HepG2 (cell line): Measurements from ENCODE around the gene DNAH9. TPM values are rescaled to one million over a fixed set of nuclear protein-coding genes. Genes with fewer than 3 reads are reported as not detected.

ENCODE experiments used
- ATAC-seq: fragments of 200-7000 bp; cut with Tn5 transposase; 3 replicates; pipeline ENCODE4 v1.9.1; 2020; ENCODE audit warnings: mild to moderate bottlenecking, moderate library complexity
- BruUV-seq: library from RNA; stranded (reverse); fragments of 400-500 nt; replicated peaks from 2 replicates; lab custom pipeline; 2021; lab: Mats Ljungman, UMichigan
- CTCF ChIA-PET: fragments of 300-600 bp; formaldehyde crosslinking; extraction: SDS; loops from one replicate; lab custom pipeline; 2021; ENCODE audit warnings: low total read pairs, inconsistent platforms, low intra/inter-chr PET ratio; lab: Yijun Ruan, JAX
- POLR2A ChIA-PET: fragments of 350-600 bp; sonication (Branson Sonifier 250); formaldehyde crosslinking; loops from one replicate; lab custom pipeline; 2020; ENCODE audit warnings: antibody characterized with exemption, inconsistent platforms; lab: Yijun Ruan, JAX
- DNase-seq: peaks from one replicate; pipeline ENCODE4 v3.0.0-alpha.2; 2015; ENCODE audit warnings: low spot score
- FAIRE-seq: peaks from 3 replicates; lab custom pipeline; 2011; peaks lifted over from hg19 to GRCh38; lab: Jason Lieb, UNC
- H2AFZ ChIP-seq: one replicate; pipeline ENCODE4 v1.6.1; 2011; ENCODE audit warnings: low read length, inconsistent platforms
- H3K27ac ChIP-seq: fragments of 300-600 bp; 3 replicates; pipeline ENCODE4 v1.8.0; 2011; ENCODE audit warnings: mixed run types, mild to moderate bottlenecking, mixed read lengths, low read length, inconsistent platforms; ENCODE audit not compliant: insufficient read depth; ENCODE audit errors: extremely low read length
- H3K27me3 ChIP-seq, 2 experiments: fragments of 200-600 bp in 1 of 2; 2 replicates in 1 of 2; 3 replicates in 1 of 2; pipeline versions ENCODE4 v1.6.0 to v1.8.0; 2011; ENCODE audit warnings: low read length in 2 of 2, mild to moderate bottlenecking in 2 of 2, moderate library complexity in 2 of 2, inconsistent platforms in 1 of 2; ENCODE audit not compliant: insufficient read depth in 2 of 2, control insufficient read depth in 1 of 2
- H3K36me3 ChIP-seq, 2 experiments: fragments of 200-600 bp in 1 of 2; replicated peaks in 1 of 2; 2 replicates in 1 of 2; 3 replicates in 1 of 2; pipeline versions ENCODE4 v1.5.1 to v1.8.0; 2011; ENCODE audit warnings: low read length in 2 of 2, inconsistent platforms in 1 of 2; ENCODE audit not compliant: insufficient read depth in 2 of 2, control insufficient read depth in 1 of 2
- H3K4me1 ChIP-seq: 2 replicates; pipeline ENCODE4 v1.5.1; 2012; ENCODE audit warnings: low read length, inconsistent platforms; ENCODE audit not compliant: insufficient read depth
- H3K4me2 ChIP-seq: 2 replicates; pipeline ENCODE4 v1.6.0; 2011; ENCODE audit warnings: low read depth, low read length, inconsistent platforms
- H3K4me3 ChIP-seq, 3 experiments: fragments of 200-600 bp in 1 of 3; sonication (generic), shearing (Covaris generic) in 1 of 3; replicated peaks in 1 of 3; 2 replicates each; pipeline ENCODE4 v1.5.1; 2011 to 2016; ENCODE audit warnings: low read length in 3 of 3, inconsistent platforms in 2 of 3, low read depth in 2 of 3, mild to moderate bottlenecking in 2 of 3, control low read depth in 1 of 3, mixed read lengths in 1 of 3; ENCODE audit not compliant: insufficient read depth in 1 of 3
- H3K79me2 ChIP-seq: one replicate; pipeline ENCODE4 v1.6.1; 2011; ENCODE audit warnings: low read length, inconsistent platforms; ENCODE audit not compliant: insufficient read depth
- H3K9ac ChIP-seq: 2 replicates; pipeline ENCODE4 v1.6.0; 2011; ENCODE audit warnings: mild to moderate bottlenecking, low read depth, low read length, inconsistent platforms; ENCODE audit not compliant: insufficient read depth
- H3K9me3 ChIP-seq: 2 replicates; pipeline ENCODE4 v1.5.1; 2012; ENCODE audit warnings: mild to moderate bottlenecking, low read length
- H4K20me1 ChIP-seq: 2 replicates; pipeline ENCODE4 v1.6.0; 2011; ENCODE audit warnings: inconsistent platforms, mild to moderate bottlenecking, low read length, moderate library complexity; ENCODE audit not compliant: insufficient read depth
- DPF2 ChIP-seq: sonication (generic); formaldehyde crosslinking; IDR thresholded peaks from 2 replicates; pipeline ENCODE4 v1.4.0; 2020; ENCODE audit warnings: mild to moderate bottlenecking, low read depth, missing genetic modification reagents, borderline replicate concordance
- HNF1A ChIP-seq, 2 experiments: sonication (generic) in 1 of 2; formaldehyde crosslinking in 1 of 2; IDR thresholded peaks; 2 replicates each; pipeline versions ENCODE4 v1.4.0 to v1.6.1; 2016 to 2020; ENCODE audit warnings: borderline replicate concordance in 1 of 2, low read depth in 1 of 2, mild to moderate bottlenecking in 1 of 2, missing genetic modification reagents in 1 of 2
- NR2F1 ChIP-seq, 2 experiments: fragments of 450-650 bp in 1 of 2; formaldehyde crosslinking in 1 of 2; IDR thresholded peaks; 2 replicates each; pipeline versions ENCODE4 v1.5.0 to v1.6.1; 2016 to 2020; ENCODE audit warnings: mild to moderate bottlenecking in 1 of 2, missing compliant biosample characterization in 1 of 2, missing genetic modification reagents in 1 of 2, moderate library complexity in 1 of 2
- SALL2 ChIP-seq: sonication (generic); formaldehyde crosslinking; IDR thresholded peaks from 2 replicates; pipeline ENCODE4 v1.8.1; 2023; ENCODE audit warnings: mild to moderate bottlenecking, missing genetic modification reagents, inconsistent platforms
- THAP11 ChIP-seq: IDR thresholded peaks from 2 replicates; pipeline ENCODE4 v1.6.1; 2016; ENCODE audit warnings: missing biosample characterization, missing genetic modification reagents
- TSC22D2 ChIP-seq: sonication (generic); formaldehyde crosslinking; IDR thresholded peaks from 2 replicates; pipeline ENCODE4 v1.5.1; 2020; ENCODE audit warnings: missing genetic modification reagents, mild to moderate bottlenecking, borderline replicate concordance
- WIZ ChIP-seq: sonication (generic); formaldehyde crosslinking; IDR thresholded peaks from 2 replicates; pipeline ENCODE4 v1.5.1; 2020; ENCODE audit warnings: mild to moderate bottlenecking, missing genetic modification reagents
- ZBED4 ChIP-seq: sonication (generic); formaldehyde crosslinking; IDR thresholded peaks from 2 replicates; pipeline ENCODE4 v1.4.0; 2020; ENCODE audit warnings: missing genetic modification reagents, borderline replicate concordance
- ZFY ChIP-seq: sonication (generic); formaldehyde crosslinking; IDR thresholded peaks from 2 replicates; pipeline ENCODE4 v1.4.0; 2020; ENCODE audit warnings: missing genetic modification reagents
- ZNF30 ChIP-seq: sonication (generic); formaldehyde crosslinking; IDR thresholded peaks from 2 replicates; pipeline ENCODE4 v1.5.0; 2020; ENCODE audit warnings: mild to moderate bottlenecking, missing genetic modification reagents
- ZNF382 ChIP-seq: sonication (generic); formaldehyde crosslinking; IDR thresholded peaks from 2 replicates; pipeline ENCODE4 v1.5.0; 2020; ENCODE audit warnings: missing genetic modification reagents, mild to moderate bottlenecking, borderline replicate concordance
- ZNF670 ChIP-seq: sonication (generic); formaldehyde crosslinking; IDR thresholded peaks from 2 replicates; pipeline ENCODE4 v1.8.0; 2022; ENCODE audit warnings: mild to moderate bottlenecking, missing genetic modification reagents, borderline replicate concordance
- ZSCAN31 ChIP-seq: sonication (generic); formaldehyde crosslinking; IDR thresholded peaks from 2 replicates; pipeline ENCODE4 v1.5.0; 2020; ENCODE audit warnings: low read depth, mild to moderate bottlenecking, missing genetic modification reagents
- WGBS: methylation state at CpG from one replicate; pipeline ENCODE4 v1.1.6; 2017; ENCODE audit warnings: low lambda C conversion rate; 5-methylcytosine and 5-hydroxymethylcytosine counted together
- in situ Hi-C: cut with HindIII; loops from 2 replicates; pipeline ENCODE4 v1.10.0; 2017; ENCODE audit warnings: low pct_unique_long_range_greater_than_20kb; ENCODE audit not compliant: extremely low pct_ligation_motif_present
- intact Hi-C: fragments of 100-400 bp; cut with micrococcal nuclease; formaldehyde crosslinking; loops from one replicate; pipeline ENCODE4 v1.10.0; 2022; ENCODE audit not compliant: unreplicated experiment
- polyA plus RNA-seq, 8 experiments: library from polyadenylated mRNA; depleted of rRNA in 3 of 8; stranded (reverse) in 7 of 8; unstranded in 1 of 8; fragments of >200 nt; fragmentation: Illumina TruSeq in 4 of 8; extraction: Trizol in 4 of 8; gene quantifications; 2 replicates each; pipeline versions ENCODE4 v1.2.1 to v1.2.3, GENCODE V29; 2011 to 2016; ENCODE audit warnings: low read depth in 4 of 8, missing spikeins in 1 of 8, mixed read lengths in 1 of 8; ENCODE audit not compliant: insufficient read depth in 1 of 8
- total RNA-seq, 5 experiments: library from RNA; depleted of rRNA; stranded (reverse); fragments of >200 nt; fragmentation: Illumina TruSeq; extraction: Trizol; gene quantifications; 2 replicates each; pipeline ENCODE4 v1.2.3, GENCODE V29; 2016; ENCODE audit warnings: low read depth in 1 of 5

The DNAH9 gene
- total and polyA plus RNA-seq, 2 of the 13 experiments (the other 11 are each of a cell fraction or from before 2014, with no cell fraction given) = not detected

GRCh38 chr17:11612956-11613355 is 14.7 kb downstream of the DNAH9 start:
- no peaks in the 10 kb centered on the region for H3K9me3 ChIP-seq
- 0% methylated on average over 2 of the region's 2 CpGs for WGBS
- H3K36me3 ChIP-seq = no peaks in the 10 kb centered on the region
- no peak overlapping the region for H3K27ac ChIP-seq
- no TSS peak for BruUV-seq
- ATAC-seq = no peak
- peaks cover 0 to 23% of the 10 kb centered on the region in 2 experiments; a peak in 2 of 5 replicates for H3K27me3 ChIP-seq
- no peak for FAIRE-seq
- POLR2A ChIA-PET = no interaction called here
- no peak for TF ChIP-seq DPF2
- no peak for TF ChIP-seq ZBED4 (CRISPR knock-in tag)
- no peak for TF ChIP-seq NR2F1 (CRISPR knock-in tag; IDR thresholded peaks at IDR 0.05)
- TF ChIP-seq ZNF670 = no peak
- no peak for TF ChIP-seq TSC22D2
- TF ChIP-seq ZSCAN31 (CRISPR knock-in tag) = no peak
- no peak for TF ChIP-seq ZFY (CRISPR knock-in tag)
- no peak for TF ChIP-seq ZNF382 (CRISPR knock-in tag)
- TF ChIP-seq WIZ (CRISPR knock-in tag) = no peak
- TF ChIP-seq SALL2 = no peak
- no peak for TF ChIP-seq HNF1A (IDR thresholded peaks at IDR 0.05; ENCODE audit: low read depth)
- no peak for TF ChIP-seq HNF1A (CRISPR knock-in tag; IDR thresholded peaks at IDR 0.05; ENCODE audit: borderline replicate concordance)
- TF ChIP-seq ZNF30 = no peak
- no peak for TF ChIP-seq THAP11
- DNase-seq = no peak
- H3K9ac ChIP-seq = no peak overlapping the region
- H3K4me1 ChIP-seq = peaks cover 14% of the 10 kb centered on the region
- intact Hi-C loops (no loop called here), in situ Hi-C loops (no loop called here)
- CTCF ChIA-PET = no interaction called here
- no peaks in the 10 kb centered on the region for H3K79me2 ChIP-seq
- H2AFZ ChIP-seq = no peak overlapping the region
- H3K4me2 ChIP-seq = no peak overlapping the region
- no peak overlapping the region for H3K4me3 ChIP-seq
- H4K20me1 ChIP-seq = no peaks in the 10 kb centered on the region; the same call in 1 of the 2 replicates
